GM12864 (cell line): ENCODE results near the gene PALM.
A peak's percentile ranks its signal among the peaks of the same experiment; 100 is the strongest.

Source experiments
- DNase-seq: peaks from one replicate; pipeline ENCODE4 v3.0.0-alpha.2; 2011; ENCODE audit warnings: low read depth
- H3K4me3 ChIP-seq: 2 replicates; pipeline ENCODE4 v1.5.1; 2011; ENCODE audit warnings: mild to moderate bottlenecking, low read depth, low read length, control low read depth
- TF ChIP-seq, protein P1 (sequence below): IDR thresholded peaks from 2 replicates; pipeline ENCODE4 v1.5.1; 2011; ENCODE audit warnings: low read depth, mild to moderate bottlenecking, moderate library complexity, low read length, control low read depth, inconsistent platforms; ENCODE audit errors: missing control alignments

PALM gene

DNA sequence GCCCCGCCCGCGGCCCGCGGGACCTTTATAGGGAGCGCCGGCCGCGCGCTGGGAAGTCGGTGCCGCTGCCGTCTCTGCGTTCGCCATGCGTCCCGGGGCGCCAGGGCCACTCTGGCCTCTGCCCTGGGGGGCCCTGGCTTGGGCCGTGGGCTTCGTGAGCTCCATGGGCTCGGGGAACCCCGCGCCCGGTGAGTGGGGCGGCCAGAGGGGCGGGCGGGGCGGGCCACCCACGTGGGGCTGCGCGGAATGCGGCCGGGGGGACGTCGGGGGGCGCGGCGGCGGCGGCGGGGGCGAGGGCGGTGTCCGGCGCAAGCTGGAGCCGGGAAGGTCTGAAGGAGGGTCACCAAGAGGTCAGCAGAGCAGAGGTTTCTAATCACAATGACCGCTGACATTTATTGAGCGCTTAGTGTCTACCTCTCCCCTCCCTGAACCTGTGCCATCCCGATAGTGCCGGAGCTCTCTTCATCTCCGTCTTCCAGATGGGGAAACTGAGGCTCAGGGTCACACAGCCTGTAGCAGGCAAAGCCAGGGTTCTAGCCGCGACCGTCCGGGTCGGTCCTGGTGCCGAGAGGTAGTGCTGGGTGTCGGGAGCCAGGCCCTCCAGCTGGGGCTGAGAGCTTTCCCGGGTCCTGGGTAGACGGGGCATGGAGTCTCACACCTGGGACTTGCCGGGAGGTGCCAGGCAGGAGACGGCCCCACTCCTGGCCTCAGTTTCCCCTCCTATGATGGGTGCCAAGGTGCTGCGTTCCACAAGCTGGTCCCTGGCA, 32.2 kb upstream of the PALM start, which contains the start of gene FSTL3:
FSTL3 (plus strand) TSS at position 54 of the 767 bp plus-strand sequence; CDS start at position 86, 32 bp downstream.
- TF ChIP-seq, protein P1, sequence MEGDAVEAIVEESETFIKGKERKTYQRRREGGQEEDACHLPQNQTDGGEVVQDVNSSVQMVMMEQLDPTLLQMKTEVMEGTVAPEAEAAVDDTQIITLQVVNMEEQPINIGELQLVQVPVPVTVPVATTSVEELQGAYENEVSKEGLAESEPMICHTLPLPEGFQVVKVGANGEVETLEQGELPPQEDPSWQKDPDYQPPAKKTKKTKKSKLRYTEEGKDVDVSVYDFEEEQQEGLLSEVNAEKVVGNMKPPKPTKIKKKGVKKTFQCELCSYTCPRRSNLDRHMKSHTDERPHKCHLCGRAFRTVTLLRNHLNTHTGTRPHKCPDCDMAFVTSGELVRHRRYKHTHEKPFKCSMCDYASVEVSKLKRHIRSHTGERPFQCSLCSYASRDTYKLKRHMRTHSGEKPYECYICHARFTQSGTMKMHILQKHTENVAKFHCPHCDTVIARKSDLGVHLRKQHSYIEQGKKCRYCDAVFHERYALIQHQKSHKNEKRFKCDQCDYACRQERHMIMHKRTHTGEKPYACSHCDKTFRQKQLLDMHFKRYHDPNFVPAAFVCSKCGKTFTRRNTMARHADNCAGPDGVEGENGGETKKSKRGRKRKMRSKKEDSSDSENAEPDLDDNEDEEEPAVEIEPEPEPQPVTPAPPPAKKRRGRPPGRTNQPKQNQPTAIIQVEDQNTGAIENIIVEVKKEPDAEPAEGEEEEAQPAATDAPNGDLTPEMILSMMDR: no peak
- peak within 1 kb of the TSS; percentile 48 for H3K4me3 ChIP-seq
- DNase-seq: no peak

DNA sequence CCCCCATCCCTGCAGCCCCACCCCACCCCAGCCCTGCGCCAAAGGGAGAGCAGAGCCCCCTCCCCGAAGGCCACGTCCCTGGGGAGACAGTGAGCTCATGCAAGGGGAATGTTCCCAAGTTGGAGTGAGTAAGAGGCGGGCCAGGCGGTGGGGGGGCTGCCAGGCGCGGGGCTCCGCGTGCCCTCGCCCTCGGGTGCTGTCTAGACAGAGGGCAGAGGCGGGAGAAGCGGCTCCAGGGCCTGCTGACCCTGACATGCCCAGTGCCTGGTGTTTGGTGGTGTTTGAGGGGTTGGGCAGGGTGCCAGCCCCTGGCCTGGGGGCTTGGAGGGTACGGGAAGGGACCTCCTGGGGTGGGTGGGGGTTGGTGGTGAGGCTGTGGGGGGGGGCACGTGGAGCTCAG, 31.5 kb upstream of the PALM start:
- TF ChIP-seq, protein P1: no peak
- peak overlapping the region; percentile 33 for H3K4me3 ChIP-seq
- no peak for DNase-seq

DNA sequence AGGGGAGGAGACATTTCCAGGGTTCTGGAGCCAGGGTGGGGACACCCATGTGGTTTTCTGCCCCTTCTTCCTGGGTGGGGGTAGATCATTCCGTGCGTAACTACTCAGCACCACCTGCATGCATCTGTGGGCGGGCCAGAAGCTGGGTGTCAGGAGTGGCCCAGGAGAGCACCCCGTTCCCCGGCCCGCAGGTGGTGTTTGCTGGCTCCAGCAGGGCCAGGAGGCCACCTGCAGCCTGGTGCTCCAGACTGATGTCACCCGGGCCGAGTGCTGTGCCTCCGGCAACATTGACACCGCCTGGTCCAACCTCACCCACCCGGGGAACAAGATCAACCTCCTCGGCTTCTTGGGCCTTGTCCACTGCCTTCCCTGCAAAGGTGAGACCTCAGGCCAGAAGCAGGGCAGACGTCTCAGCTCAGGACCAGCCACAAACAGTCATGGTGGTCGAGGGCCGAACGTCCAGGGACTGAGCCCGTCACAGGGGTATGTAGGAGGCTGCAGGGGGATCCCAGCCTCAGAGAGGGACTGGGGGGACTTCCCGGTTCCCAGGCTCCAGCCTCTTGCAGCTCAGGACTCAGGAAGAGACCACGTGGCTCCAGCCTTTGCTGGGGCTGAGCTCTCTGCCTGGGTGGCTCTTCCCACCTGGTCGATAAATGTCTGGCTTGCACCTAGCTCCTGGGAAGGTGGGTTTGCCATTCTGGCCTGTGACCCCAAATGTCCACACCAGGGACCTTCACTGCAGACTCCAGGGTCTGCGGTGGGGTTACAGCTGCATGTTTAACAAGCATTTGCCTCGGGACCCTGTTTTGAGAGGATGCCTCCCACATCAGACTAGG, 30.9 kb upstream of the PALM start:
- DNase-seq: no peak
- peak overlapping the region; percentile 37 for H3K4me3 ChIP-seq
- TF ChIP-seq, protein P1: no peak

DNA sequence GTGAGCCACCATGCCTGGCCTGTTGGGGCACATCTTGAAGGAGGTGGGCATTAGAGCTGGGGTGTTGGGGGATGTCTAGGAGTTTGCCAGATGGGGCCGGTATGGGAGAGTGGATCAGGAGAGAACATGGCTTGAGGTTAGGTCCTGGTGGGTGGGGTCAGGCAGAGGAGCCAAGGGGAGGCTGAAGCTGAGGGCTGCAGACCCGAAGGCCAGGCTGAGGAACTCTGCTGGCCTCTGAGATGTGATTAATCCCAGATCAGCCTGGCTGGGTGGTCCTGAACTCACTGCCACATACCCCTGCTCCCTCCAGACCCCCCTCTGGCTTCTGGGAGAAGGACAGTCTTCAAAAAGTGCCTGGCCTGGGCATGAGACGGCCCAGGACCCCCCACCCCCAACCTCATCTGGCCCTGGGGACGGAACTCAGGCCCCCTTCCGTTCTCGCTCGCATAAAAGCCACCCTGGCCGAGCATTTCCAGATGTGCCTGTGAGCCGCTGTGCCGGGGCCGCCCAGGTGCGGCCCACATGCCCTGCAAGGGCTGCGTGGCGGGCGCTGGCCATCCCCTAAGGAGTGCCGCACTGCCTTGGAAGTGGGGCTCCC, 29.8 kb upstream of the PALM start:
- peak overlapping the region; percentile 79 for H3K4me3 ChIP-seq
- DNase-seq: no peak
- TF ChIP-seq, protein P1: no peak

DNA sequence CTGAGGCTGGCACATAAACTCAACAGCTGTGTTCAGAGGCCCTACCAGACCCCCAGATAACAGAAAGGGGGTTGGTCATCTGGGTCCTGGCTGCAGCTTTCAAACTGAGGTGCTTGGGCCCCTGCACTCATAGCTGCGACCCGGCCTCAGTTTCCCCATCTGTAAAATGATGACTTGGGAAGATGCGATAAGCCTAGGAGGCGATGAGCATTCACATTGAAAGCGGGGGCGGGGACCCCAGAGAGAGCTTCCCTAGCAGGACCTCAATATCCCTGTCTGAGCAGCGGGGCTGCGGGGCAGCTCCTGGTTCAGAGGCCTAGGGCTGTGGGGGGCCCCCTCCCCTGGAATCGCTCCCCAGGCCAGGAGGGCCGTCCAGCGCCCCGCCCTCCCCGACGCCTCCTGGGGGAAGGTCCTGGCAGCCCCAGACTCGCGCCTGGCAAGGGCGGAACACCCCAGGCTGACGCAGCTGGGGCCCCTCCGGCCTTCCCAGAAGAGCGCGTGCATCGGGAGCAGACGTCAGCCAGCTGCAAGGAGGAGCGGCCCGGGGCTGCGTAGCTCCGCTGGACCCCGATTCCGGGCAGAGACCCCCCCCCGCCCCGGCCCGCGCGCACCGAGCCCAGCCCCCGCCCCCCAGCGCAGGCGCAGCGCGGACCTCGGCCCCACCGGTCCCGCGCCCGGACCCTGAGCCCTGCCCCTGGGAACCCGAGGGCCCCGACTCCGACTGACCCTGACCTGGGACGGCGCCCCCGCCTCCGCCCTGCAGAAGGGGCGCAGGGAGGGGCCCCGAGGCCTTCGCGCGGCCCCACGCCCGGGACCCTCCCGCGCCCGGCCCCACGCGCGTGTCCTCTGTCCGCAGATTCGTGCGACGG, 29.1 kb upstream of the PALM start:
- no peak for DNase-seq
- TF ChIP-seq, protein P1: no peak
- H3K4me3 ChIP-seq: peak overlapping the region; percentile 79
